GM12874 (cell line): ENCODE measurements around the gene PROSER2.

Experiments
- CTCF ChIP-seq: IDR thresholded peaks from 2 replicates; pipeline ENCODE4 v1.5.1; 2011; ENCODE audit warnings: low read depth, mild to moderate bottlenecking, control low read depth, low read length, moderate library complexity; ENCODE audit not compliant: insufficient read depth

Gene PROSER2

GRCh38 chr10:11787374-11787773, 35.8 kb upstream of the PROSER2 start:
- TF ChIP-seq CTCF, result no peak

- TF ChIP-seq CTCF, result no peak
Measured at GRCh38 chr10:11787846-11788245, 35.3 kb upstream of the PROSER2 start.

GRCh38 chr10:11789306-11789705, 33.9 kb upstream of the PROSER2 start:
- TF ChIP-seq CTCF, result no peak

- no peak for TF ChIP-seq CTCF
Measured at GRCh38 chr10:11789956-11790355, 33.2 kb upstream of the PROSER2 start.

GRCh38 chr10:11793762-11794479, 29.2 kb upstream of the PROSER2 start:
- no peak for TF ChIP-seq CTCF

- no peak for TF ChIP-seq CTCF
Measured at GRCh38 chr10:11794566-11794965, 28.6 kb upstream of the PROSER2 start.

- no peak for TF ChIP-seq CTCF
Measured at GRCh38 chr10:11795101-11795920, 27.8 kb upstream of the PROSER2 start.
